ENCODE measurements around the gene TMEM131.
"Not testable (repeated sequence)": the region's sequence is repeated elsewhere in the genome, so short reads cannot be mapped to it uniquely, and the experiment has no call there.

The TMEM131 gene

GRCh38 chr2:97995734-97996624 is at the start of gene TMEM131:
Gene TMEM131, minus strand, starts transcription at chr2:97995948. Its CDS starts 286 bp downstream, at chr2:97995662.
- ChIA-PET CTCF (no interaction called here), POLR2A (ENCODE audit: low non-redundant PET) (no interaction called here)
- peak within 1 kb of the TSS; percentile 97 for H3K27ac ChIP-seq
- TF ChIP-seq CTCF (conservative IDR thresholded peaks at IDR 0.05; ENCODE audit: low read depth) = no peak
- peak; percentile 93 for DNase-seq (ENCODE audit: low spot score)

- CTCF ChIA-PET; POLR2A ChIA-PET (ENCODE audit: low non-redundant PET); DNase-seq (ENCODE audit: low spot score); H3K27ac ChIP-seq: not testable (repeated sequence)
Observed at GRCh38 chr2:98044730-98045129, 49.0 kb upstream of the TMEM131 start.

GRCh38 chr2:98043101-98043500 is 47.4 kb upstream of the TMEM131 start:
- ChIA-PET POLR2A (ENCODE audit: low non-redundant PET) (no interaction called here), CTCF (interaction anchor here (1.0 kb wide), 1 partner anchor 18 kb away, joined by 3 read pairs; no protein-coding TSS in a partner anchor)
- no peak overlapping the region for H3K27ac ChIP-seq
- no peak for DNase-seq (ENCODE audit: low spot score)
- TF ChIP-seq CTCF (conservative IDR thresholded peaks at IDR 0.05; ENCODE audit: low read depth) = no peak

GRCh38 chr2:98040331-98040939 is 44.7 kb upstream of the TMEM131 start:
- CTCF ChIA-PET = interaction anchor here (1.5 kb wide), 1 partner anchor 15 kb away, joined by 3 read pairs; no protein-coding TSS in a partner anchor
- TF ChIP-seq CTCF (conservative IDR thresholded peaks at IDR 0.05; ENCODE audit: low read depth) = no peak
- H3K27ac ChIP-seq = no peak overlapping the region
- POLR2A ChIA-PET (ENCODE audit: low non-redundant PET) = no interaction called here
- no peak for DNase-seq (ENCODE audit: low spot score)

GRCh38 chr2:98039085-98039756 is 43.5 kb upstream of the TMEM131 start:
- TF ChIP-seq CTCF (conservative IDR thresholded peaks at IDR 0.05; ENCODE audit: low read depth) = no peak
- no peak overlapping the region for H3K27ac ChIP-seq
- DNase-seq (ENCODE audit: low spot score) = no peak
- ChIA-PET CTCF (interaction anchor here (1.5 kb wide), 1 partner anchor 14 kb away, joined by 3 read pairs; no protein-coding TSS in a partner anchor), POLR2A (ENCODE audit: low non-redundant PET) (no interaction called here)

GRCh38 chr2:98037666-98038336 is 42.1 kb upstream of the TMEM131 start:
- POLR2A ChIA-PET (ENCODE audit: low non-redundant PET) = no interaction called here
- DNase-seq (ENCODE audit: low spot score) = no peak
- no peak overlapping the region for H3K27ac ChIP-seq
- CTCF ChIA-PET = no interaction called here
- TF ChIP-seq CTCF (conservative IDR thresholded peaks at IDR 0.05; ENCODE audit: low read depth) = no peak

Data from RWPE1 (cell line).